ENCODE data around the gene TSPAN11. TPM values are rescaled to one million over a fixed set of nuclear protein-coding genes. Genes with fewer than 3 reads are reported as not detected.

TSPAN11 gene
- total and polyA plus RNA-seq, 12 donors = 0.30 to 6.2 (median 1.2) TPM

- Histone ChIP-seq H3K4me3 (no peak overlapping the region), H3K27ac (no peak overlapping the region), H3K27me3 (no peaks in the 10 kb centered on the region), H3K36me3 (replicated peaks in 1 of 2) (no peaks in the 10 kb centered on the region), H3K4me1 (replicated peaks in 1 of 2) (no peaks in the 10 kb centered on the region), H3K9me3 (replicated peaks in 1 of 3) (no peaks in the 10 kb centered on the region)
- intact Hi-C loops (cut with DNase I) = no loop called here
- WGBS, 4 donors = 68 to 73% (median 70%) methylated on average over 5 to 7 of the region's 7 CpGs
- TF ChIP-seq CTCF (IDR thresholded peaks at IDR 0.05) (no peak), POLR2A (IDR thresholded peaks at IDR 0.05) (no peak)
- DNase-seq = no peak
Measured at GRCh38 chr12:30976206-30976605, 49.7 kb downstream of the TSPAN11 start.

- WGBS, 4 donors = 82 to 90% (median 89%) methylated on average over 11 of the region's 11 CpGs
- intact Hi-C loops (cut with DNase I) = no loop called here
- Histone ChIP-seq H3K36me3 (replicated peaks in 1 of 2) (no peaks in the 10 kb centered on the region), H3K9me3 (replicated peaks in 1 of 3) (no peaks in the 10 kb centered on the region), H3K4me1 (replicated peaks in 1 of 2) (no peaks in the 10 kb centered on the region), H3K27ac (no peak overlapping the region), H3K4me3 (no peak overlapping the region), H3K27me3 (no peaks in the 10 kb centered on the region)
- TF ChIP-seq CTCF (IDR thresholded peaks at IDR 0.05) (no peak), POLR2A (IDR thresholded peaks at IDR 0.05) (no peak)
- no peak for DNase-seq
Measured at GRCh38 chr12:30977124-30977523, 50.6 kb downstream of the TSPAN11 start.

- Histone ChIP-seq H3K4me1 (replicated peaks in 1 of 2) (no peaks in the 10 kb centered on the region), H3K27me3 (no peaks in the 10 kb centered on the region), H3K27ac (no peak overlapping the region), H3K9me3 (replicated peaks in 1 of 3) (no peaks in the 10 kb centered on the region), H3K36me3 (replicated peaks in 1 of 2) (no peaks in the 10 kb centered on the region), H3K4me3 (no peak overlapping the region)
- WGBS, 4 donors = 77 to 94% (median 87%) methylated on average over 6 to 7 of the region's 7 CpGs
- TF ChIP-seq POLR2A (IDR thresholded peaks at IDR 0.05) (no peak), CTCF (IDR thresholded peaks at IDR 0.05) (no peak)
- DNase-seq = no peak
- intact Hi-C loops (cut with DNase I) = no loop called here
Measured at GRCh38 chr12:30977537-30978349, 51.2 kb downstream of the TSPAN11 start.

- Histone ChIP-seq H3K4me1 (replicated peaks in 1 of 2) (no peaks in the 10 kb centered on the region), H3K9me3 (replicated peaks in 1 of 3) (no peaks in the 10 kb centered on the region), H3K27ac (no peak overlapping the region), H3K4me3 (no peak overlapping the region), H3K36me3 (replicated peaks in 1 of 2) (no peaks in the 10 kb centered on the region), H3K27me3 (no peaks in the 10 kb centered on the region)
- intact Hi-C loops (cut with DNase I) = no loop called here
- 76 to 85% (median 80%) methylated on average over 4 to 7 of the region's 7 CpGs for WGBS, 4 donors
- DNase-seq = no peak
- TF ChIP-seq CTCF (IDR thresholded peaks at IDR 0.05) = no peak
- TF ChIP-seq POLR2A (IDR thresholded peaks at IDR 0.05) = no peak
Measured at GRCh38 chr12:30978639-30979038, 52.1 kb downstream of the TSPAN11 start.

Data from adrenal gland (tissue), 12 donors.